Heart right ventricle (tissue), 16 donors: ENCODE data around the gene CYLC2. TPM values are rescaled to one million over a fixed set of nuclear protein-coding genes. Genes with fewer than 3 reads are reported as not detected.

ENCODE experiments used
- ATAC-seq, 8 donors: fragments of 200-7000 bp; cut with Tn5 transposase; one replicate each; pipeline ENCODE4 v1.9.1; 2020; ENCODE audit warnings: mild to moderate bottlenecking in 8 of 8, moderate library complexity in 8 of 8, moderate number of reproducible peaks in 1 of 8
- DNase-seq, 2 donors: peaks; one replicate each; pipeline ENCODE4 v3.0.0-alpha.2; 2020
- H3K27ac ChIP-seq, 10 donors: fragments of 200-600 bp; sonication (generic) in 2 of 10; one replicate each; pipeline versions ENCODE4 v1.5.0 to v1.8.0; 2020 to 2022; ENCODE audit warnings: mild to moderate bottlenecking in 3 of 10
- H3K27me3 ChIP-seq, 7 donors: fragments of 200-600 bp; one replicate each; pipeline ENCODE4 v1.8.0; 2021 to 2022; ENCODE audit warnings: mild to moderate bottlenecking in 2 of 7
- H3K36me3 ChIP-seq, 9 donors: fragments of 200-600 bp; sonication (generic) in 1 of 9; one replicate each; pipeline versions ENCODE4 v1.5.0 to v1.8.0; 2020 to 2022; ENCODE audit warnings: mild to moderate bottlenecking in 2 of 9
- H3K4me1 ChIP-seq, 9 donors: fragments of 200-600 bp; sonication (generic) in 1 of 9; one replicate each; pipeline versions ENCODE4 v1.5.0 to v1.8.0; 2020 to 2022; ENCODE audit warnings: mild to moderate bottlenecking in 4 of 9
- H3K4me3 ChIP-seq, 10 donors: fragments of 200-600 bp; sonication (generic) in 2 of 10; one replicate each; pipeline versions ENCODE4 v1.5.0 to v1.8.0; 2020 to 2022; ENCODE audit warnings: mild to moderate bottlenecking in 7 of 10, moderate library complexity in 2 of 10
- H3K9me3 ChIP-seq, 11 donors: fragments of 200-600 bp in 10 of 11; sonication (generic) in 2 of 11; one replicate each; pipeline versions ENCODE4 v1.5.0 to v1.8.0; 2013 to 2022; ENCODE audit warnings: mild to moderate bottlenecking in 2 of 11, control low read depth in 1 of 11, moderate library complexity in 1 of 11
- WGBS, 2 donors: extraction: QIAGEN DNeasy Blood & Tissue Kit; methylation state at CpG; one replicate each; pipeline ENCODE4 v1.1.7; 2013; ENCODE audit warnings: inconsistent platforms in 1 of 2; 5-methylcytosine and 5-hydroxymethylcytosine counted together
- intact Hi-C, 10 donors: fragments of 100-400 bp; cut with DNase I; formaldehyde crosslinking; loops; one replicate each; pipeline versions ENCODE4 v1.11.1 to v1.14.2; 2022
- polyA plus RNA-seq, 2 donors: library from polyadenylated mRNA; stranded (reverse); fragments of 200-250 nt; gene quantifications; one replicate each; pipeline ENCODE4 v1.2.3, GENCODE V29; 2013
- total RNA-seq, 10 donors: library from RNA; stranded (reverse); fragmentation: NEBNext Ultra II Directional in 3 of 10; extraction: Animal tissue kit (Norgen Biotek cat#: 25700) in 3 of 10; gene quantifications; one replicate each; pipeline versions ENCODE4 v1.2.1 to v1.2.4, GENCODE V29; 2021 to 2023
- TF ChIP-seq, protein P1 (sequence below), 9 donors: fragments of 200-600 bp; sonication (generic) in 2 of 9; IDR thresholded peaks; one replicate each; pipeline versions ENCODE4 v1.5.0 to v1.8.0; 2021 to 2022; ENCODE audit warnings: antibody characterized with exemption in 9 of 9, mild to moderate bottlenecking in 5 of 9, moderate library complexity in 1 of 9
- donor health status: Arrhythmogenic right ventricular cardiomyopathy.
- donor health status: ischemic (EF 13 %, LVEDD 7.1; RV severe dilation, severe dysfunction).
- donor health status: healthy with polysubstance abuse.
- donor health status: DM: no; HTN: yes; CAD: no.
- donor health status: DM: no; HTN: no; CAD: no.
- donor health status: ischemic (EF 25% LVEDD 6.9; RV normal size, moderate dysfunction).
- donor health status: ischemic (EF 25% LVEDD 5.7; RV mildly dilated, moderate dysfunction).
- donor health status: healthy.
- donor health status: DM: yes; HTN: yes; CAD: no.
- donor health status: Ischemic cardiomyopathy.
- donor health status: ischemic (EF 35%, LVEDD 5.7; RV mildly dilated, moderate dysfunction).
- donor health status: nonischemic (EF 11% LVEDD 7.7; RV severe dilation, severe dysfunction).
- donor health status: DM: yes; HTN: yes; CAD: no.
- donor health status: PGD.
- donor health status: ischemic (EF 29% LVEDD 5.4; RV normal size, mild dysfunction).
- donor health status: nonischemic (EF 23%, LVEDD 6.1; RV moderate dilation, normal function).

The CYLC2 gene
- total and polyA plus RNA-seq, 12 donors = not detected

DNA sequence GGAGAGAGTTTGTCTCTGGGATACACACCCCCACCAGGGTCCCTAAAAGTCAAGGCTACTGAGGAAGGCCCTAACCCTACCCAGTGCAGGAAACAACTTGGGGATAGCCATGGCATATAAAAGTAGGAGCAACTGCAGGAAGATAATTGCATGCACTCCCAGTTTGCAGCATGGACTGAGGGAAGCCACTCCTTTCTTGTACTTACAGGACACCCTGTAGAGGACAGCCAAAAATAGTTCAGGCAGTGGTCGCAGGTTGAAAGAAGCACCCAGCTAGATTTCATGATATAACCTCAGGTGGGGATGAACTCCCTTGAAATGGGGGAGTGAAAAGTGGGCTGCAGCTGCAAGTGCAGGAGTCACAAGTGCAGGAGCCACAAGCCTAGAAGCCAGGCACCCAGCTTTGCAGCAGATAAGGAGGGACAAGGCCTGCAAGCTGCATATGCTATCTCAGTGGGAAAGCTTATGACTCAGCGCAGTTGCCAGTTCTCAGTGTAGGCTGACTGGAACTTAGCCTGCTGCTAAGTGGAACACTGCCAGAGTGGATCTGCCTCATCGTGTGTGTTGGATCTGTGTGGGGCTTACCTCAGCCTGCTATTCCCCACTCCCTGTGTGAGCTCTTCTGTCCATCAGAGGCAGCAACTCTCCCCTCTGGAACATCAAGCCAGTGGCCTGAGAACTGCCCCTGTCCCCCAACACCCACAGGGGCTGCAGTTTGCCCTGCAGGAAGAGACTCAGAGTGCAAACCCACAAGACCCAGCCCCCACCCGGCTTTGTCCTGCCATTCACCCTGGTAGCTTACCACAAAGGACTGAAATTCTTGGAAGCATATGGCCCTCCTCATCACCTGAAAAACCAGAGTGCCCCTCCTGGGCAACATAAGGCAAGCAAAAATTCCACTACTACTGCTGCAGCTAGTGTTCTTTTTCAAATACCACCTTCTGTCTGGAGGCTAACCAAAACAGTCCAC lies 42.7 kb downstream of the CYLC2 start:
- H3K4me1 ChIP-seq = peaks cover 0 to 9% (median 0%) of the 10 kb centered on the region in 9 donors
- intact Hi-C loops = no loop called here
- TF ChIP-seq, protein P1, sequence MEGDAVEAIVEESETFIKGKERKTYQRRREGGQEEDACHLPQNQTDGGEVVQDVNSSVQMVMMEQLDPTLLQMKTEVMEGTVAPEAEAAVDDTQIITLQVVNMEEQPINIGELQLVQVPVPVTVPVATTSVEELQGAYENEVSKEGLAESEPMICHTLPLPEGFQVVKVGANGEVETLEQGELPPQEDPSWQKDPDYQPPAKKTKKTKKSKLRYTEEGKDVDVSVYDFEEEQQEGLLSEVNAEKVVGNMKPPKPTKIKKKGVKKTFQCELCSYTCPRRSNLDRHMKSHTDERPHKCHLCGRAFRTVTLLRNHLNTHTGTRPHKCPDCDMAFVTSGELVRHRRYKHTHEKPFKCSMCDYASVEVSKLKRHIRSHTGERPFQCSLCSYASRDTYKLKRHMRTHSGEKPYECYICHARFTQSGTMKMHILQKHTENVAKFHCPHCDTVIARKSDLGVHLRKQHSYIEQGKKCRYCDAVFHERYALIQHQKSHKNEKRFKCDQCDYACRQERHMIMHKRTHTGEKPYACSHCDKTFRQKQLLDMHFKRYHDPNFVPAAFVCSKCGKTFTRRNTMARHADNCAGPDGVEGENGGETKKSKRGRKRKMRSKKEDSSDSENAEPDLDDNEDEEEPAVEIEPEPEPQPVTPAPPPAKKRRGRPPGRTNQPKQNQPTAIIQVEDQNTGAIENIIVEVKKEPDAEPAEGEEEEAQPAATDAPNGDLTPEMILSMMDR (IDR thresholded peaks at IDR 0.05) = peak in 1 of 9 donors; percentile 2
- 43 to 50% methylated on average over 4 of the region's 4 CpGs for WGBS, 2 donors
- H3K36me3 ChIP-seq = no peaks in the 10 kb centered on the region
- DNase-seq (peak; percentile 16 to 17), ATAC-seq (peak in 6 of 8 donors; percentile 49 to 99 (median 84))
- H3K27me3 ChIP-seq = no peaks in the 10 kb centered on the region
- no peaks in the 10 kb centered on the region for H3K9me3 ChIP-seq
- no peak overlapping the region for H3K4me3 ChIP-seq
- no peak overlapping the region for H3K27ac ChIP-seq

DNA sequence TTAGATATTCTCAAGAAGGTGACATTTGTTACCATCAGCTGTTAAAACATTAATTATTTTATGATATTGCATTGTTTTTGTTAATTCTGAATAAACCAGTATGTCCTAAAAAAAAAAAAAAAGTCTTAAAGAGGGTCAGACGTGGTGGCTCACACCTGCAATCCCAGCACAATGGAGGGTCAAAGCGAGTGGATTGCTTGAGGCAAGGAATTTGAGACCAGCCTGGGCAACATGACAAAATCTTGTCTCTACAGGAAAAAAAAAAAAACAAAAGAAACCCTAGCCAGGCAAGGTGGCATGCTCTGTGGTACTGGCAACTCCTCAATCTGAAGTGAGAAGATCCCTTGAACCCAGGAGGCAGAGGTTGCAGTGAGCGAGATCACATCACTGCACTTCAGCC lies 46.8 kb downstream of the CYLC2 start:
- H3K27ac ChIP-seq = no peak overlapping the region
- peaks cover 0 to 9% (median 0%) of the 10 kb centered on the region in 9 donors for H3K4me1 ChIP-seq
- no peaks in the 10 kb centered on the region for H3K36me3 ChIP-seq
- H3K4me3 ChIP-seq = no peak overlapping the region
- peaks cover 0 to 11% (median 0%) of the 10 kb centered on the region in 11 donors for H3K9me3 ChIP-seq
- ATAC-seq (no peak), DNase-seq (no peak)
- TF ChIP-seq, protein P1 (IDR thresholded peaks at IDR 0.05) = no peak
- WGBS, 2 donors = 76 to 85% methylated on average over 3 of the region's 3 CpGs
- intact Hi-C loops = no loop called here
- H3K27me3 ChIP-seq = no peaks in the 10 kb centered on the region
